Measurements from ENCODE around the gene TMTC2.

The TMTC2 gene

DNA sequence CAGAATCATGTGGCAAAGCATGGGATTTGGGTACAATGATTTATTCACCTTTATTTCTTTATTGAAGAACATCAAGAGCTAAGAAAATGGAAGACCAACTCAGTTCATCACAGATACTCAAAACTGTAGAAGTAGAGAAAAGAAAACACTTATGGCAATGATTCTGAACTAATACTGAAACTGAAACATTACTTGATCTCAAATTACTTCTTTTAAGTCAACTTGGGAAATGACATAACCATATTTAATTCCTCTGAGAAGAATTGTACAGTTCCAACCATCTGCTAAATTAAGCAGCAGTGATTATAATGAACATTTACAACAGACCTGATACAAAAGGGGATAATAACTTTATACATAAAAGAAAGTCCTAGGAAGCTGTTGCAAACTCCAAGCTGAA lies 466.5 kb downstream of the TMTC2 start:
- TF ChIP-seq GATA3 (IDR thresholded peaks at IDR 0.05; ENCODE audit: low read depth, low read length): no peak

GRCh38 chr12:83156815-83157214 lies 470.1 kb downstream of the TMTC2 start:
- TF ChIP-seq GATA2 (IDR thresholded peaks at IDR 0.05; ENCODE audit: low read depth, low read length) (no peak), GATA3 (IDR thresholded peaks at IDR 0.05; ENCODE audit: low read depth, low read length) (no peak)

DNA sequence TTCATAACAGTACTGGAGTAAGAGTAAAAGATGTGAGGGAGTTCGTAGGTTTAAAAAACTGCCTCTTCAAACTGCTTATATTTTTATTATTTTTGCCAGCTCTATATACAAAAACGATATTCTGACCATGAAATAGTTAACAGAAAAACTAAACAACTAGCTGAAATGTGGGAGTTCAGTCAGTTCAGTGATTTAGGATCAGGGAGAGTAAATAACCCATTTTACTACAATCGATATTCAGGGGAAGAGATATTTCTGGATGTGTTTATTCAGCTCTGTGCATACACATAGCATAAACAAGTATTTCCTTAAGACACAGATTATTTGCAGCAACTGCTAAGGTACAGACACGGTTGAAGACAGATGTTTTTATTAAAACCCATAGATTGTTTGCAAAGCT lies 470.9 kb downstream of the TMTC2 start:
- TF ChIP-seq GATA3 (IDR thresholded peaks at IDR 0.05; ENCODE audit: low read depth, low read length) (no peak), GATA2 (IDR thresholded peaks at IDR 0.05; ENCODE audit: low read depth, low read length) (no peak)

GRCh38 chr12:83158613-83159207 lies 472.0 kb downstream of the TMTC2 start:
- TF ChIP-seq GATA2 (IDR thresholded peaks at IDR 0.05; ENCODE audit: low read depth, low read length) (peak; percentile 67; the same call in 1 of the 2 replicates), GATA3 (IDR thresholded peaks at IDR 0.05; ENCODE audit: low read depth, low read length) (no peak)

GRCh38 chr12:83161456-83161855 lies 474.8 kb downstream of the TMTC2 start:
- TF ChIP-seq GATA3 (IDR thresholded peaks at IDR 0.05; ENCODE audit: low read depth, low read length) (no peak), GATA2 (IDR thresholded peaks at IDR 0.05; ENCODE audit: low read depth, low read length) (no peak)

GRCh38 chr12:83168751-83169150 lies 482.0 kb downstream of the TMTC2 start:
- TF ChIP-seq GATA2 (IDR thresholded peaks at IDR 0.05; ENCODE audit: low read depth, low read length): no peak
- no peak for TF ChIP-seq GATA3 (IDR thresholded peaks at IDR 0.05; ENCODE audit: low read depth, low read length)

GRCh38 chr12:83172441-83172840 lies 485.7 kb downstream of the TMTC2 start:
- TF ChIP-seq GATA2 (IDR thresholded peaks at IDR 0.05; ENCODE audit: low read depth, low read length) (no peak), GATA3 (IDR thresholded peaks at IDR 0.05; ENCODE audit: low read depth, low read length) (no peak)

DNA sequence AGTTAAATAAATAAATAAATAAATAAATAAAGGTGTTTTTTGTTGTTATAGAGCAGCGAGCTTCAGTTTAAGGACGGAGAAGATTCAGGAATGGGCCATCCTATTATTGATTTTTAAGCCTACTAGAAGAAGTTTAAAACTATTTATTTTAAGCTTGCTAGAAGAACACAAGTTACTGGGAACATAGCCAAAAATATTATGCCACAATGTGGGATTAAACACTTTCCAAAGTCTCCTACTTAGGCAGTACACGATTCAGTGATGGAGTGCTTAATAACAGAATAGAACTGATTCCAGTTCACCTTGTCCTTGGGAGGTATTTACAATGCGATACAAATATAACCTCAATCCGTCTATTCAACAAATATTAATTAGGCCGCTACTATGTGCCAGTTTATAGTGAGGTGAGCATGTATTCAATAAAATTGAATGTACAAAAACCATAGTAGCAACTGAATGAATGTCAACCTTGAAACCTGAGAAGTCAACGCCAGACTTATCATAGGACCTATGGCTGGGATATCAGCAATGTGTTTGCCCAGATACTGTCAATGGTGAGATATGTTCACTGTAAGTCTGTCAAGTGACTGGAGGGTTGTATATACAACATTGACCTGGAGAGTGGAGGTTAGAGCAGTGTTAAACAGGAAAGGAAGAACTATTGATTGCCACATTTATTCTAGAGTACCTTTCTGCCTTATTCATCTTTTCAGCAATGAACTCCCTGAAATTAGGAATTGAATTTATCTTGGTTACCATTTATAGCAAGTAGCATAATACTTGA lies 486.4 kb downstream of the TMTC2 start:
- TF ChIP-seq GATA2 (IDR thresholded peaks at IDR 0.05; ENCODE audit: low read depth, low read length): no peak
- no peak for TF ChIP-seq GATA3 (IDR thresholded peaks at IDR 0.05; ENCODE audit: low read depth, low read length)

DNA sequence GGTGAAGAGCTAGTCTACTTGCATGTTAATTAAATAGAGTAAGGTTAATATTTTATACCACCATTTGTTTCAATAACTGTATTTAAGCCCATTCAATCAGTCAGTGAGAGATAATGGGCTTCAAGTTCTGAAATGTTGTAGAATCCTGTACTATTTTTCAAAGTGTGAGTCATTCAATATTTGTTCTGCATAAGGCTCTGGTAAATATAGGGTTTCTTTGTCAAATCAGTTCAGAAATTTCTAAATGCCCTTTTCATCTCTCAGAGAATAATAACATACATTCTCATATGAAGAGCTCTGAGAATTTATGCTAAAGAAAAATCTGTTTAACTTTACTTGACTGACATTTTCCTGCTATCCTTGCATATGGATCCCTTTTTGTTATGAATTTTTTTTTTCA lies 493.3 kb downstream of the TMTC2 start:
- no peak for TF ChIP-seq GATA2 (IDR thresholded peaks at IDR 0.05; ENCODE audit: low read depth, low read length)
- TF ChIP-seq GATA3 (IDR thresholded peaks at IDR 0.05; ENCODE audit: low read depth, low read length): no peak

DNA sequence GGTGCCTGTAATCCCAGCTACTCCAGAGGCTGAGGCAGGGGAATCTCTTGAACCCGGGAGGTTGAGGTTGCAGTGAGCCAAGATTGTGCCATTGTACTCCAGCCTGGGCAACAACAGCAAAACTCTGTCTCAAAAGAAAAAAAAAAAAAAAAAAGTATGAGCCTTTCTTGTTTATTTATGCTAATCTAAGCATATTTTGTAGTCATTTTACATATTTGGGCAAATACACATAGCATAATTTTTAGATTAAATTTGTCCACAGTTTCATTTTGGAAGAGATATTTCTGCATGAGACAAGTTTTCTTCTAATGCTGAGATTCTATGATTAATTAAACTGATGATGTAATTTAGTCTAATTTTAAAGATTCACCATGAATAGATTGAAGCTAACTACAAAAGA lies 494.4 kb downstream of the TMTC2 start:
- no peak for TF ChIP-seq GATA3 (IDR thresholded peaks at IDR 0.05; ENCODE audit: low read depth, low read length)
- no peak for TF ChIP-seq GATA2 (IDR thresholded peaks at IDR 0.05; ENCODE audit: low read depth, low read length)

GRCh38 chr12:83183132-83183531 lies 496.4 kb downstream of the TMTC2 start:
- TF ChIP-seq GATA3 (IDR thresholded peaks at IDR 0.05; ENCODE audit: low read depth, low read length) (no peak), GATA2 (IDR thresholded peaks at IDR 0.05; ENCODE audit: low read depth, low read length) (no peak)
